ENCODE measurements around the gene LAMB1. TPM values are rescaled to one million over a fixed set of nuclear protein-coding genes. Genes with fewer than 3 reads are reported as not detected.

Gene LAMB1
- total and polyA plus RNA-seq, 2 donors from 2014 or later, result 140 to 312 TPM

- Histone ChIP-seq H3K9me3 (ENCODE audit: control insufficient read depth in 2 of 3, insufficient read depth in 1 of 3, low read length in 3 of 3) (no peaks in the 10 kb centered on the region), H3K4me1 (ENCODE audit: control insufficient read depth in 2 of 3, insufficient read depth in 2 of 3, low read depth in 1 of 3, low read length in 3 of 3) (peaks cover 7 to 14% (median 7%) of the 10 kb centered on the region in 3 donors), H3K9ac (ENCODE audit: low read length in 3 of 3) (no peak overlapping the region), H3K27me3 (ENCODE audit: control insufficient read depth, insufficient read depth, low read length) (no peaks in the 10 kb centered on the region), H3K4me3 (ENCODE audit: low read length in 3 of 3) (no peak overlapping the region), H3K36me3 (ENCODE audit: control insufficient read depth in 2 of 3, insufficient read depth in 3 of 3, low read length in 3 of 3) (no peaks in the 10 kb centered on the region), H3K27ac (ENCODE audit: low read depth in 2 of 2, low read length in 2 of 2) (no peak overlapping the region)
- FAIRE-seq (no peak), DNase-seq (no peak)
- TF ChIP-seq, protein P1, sequence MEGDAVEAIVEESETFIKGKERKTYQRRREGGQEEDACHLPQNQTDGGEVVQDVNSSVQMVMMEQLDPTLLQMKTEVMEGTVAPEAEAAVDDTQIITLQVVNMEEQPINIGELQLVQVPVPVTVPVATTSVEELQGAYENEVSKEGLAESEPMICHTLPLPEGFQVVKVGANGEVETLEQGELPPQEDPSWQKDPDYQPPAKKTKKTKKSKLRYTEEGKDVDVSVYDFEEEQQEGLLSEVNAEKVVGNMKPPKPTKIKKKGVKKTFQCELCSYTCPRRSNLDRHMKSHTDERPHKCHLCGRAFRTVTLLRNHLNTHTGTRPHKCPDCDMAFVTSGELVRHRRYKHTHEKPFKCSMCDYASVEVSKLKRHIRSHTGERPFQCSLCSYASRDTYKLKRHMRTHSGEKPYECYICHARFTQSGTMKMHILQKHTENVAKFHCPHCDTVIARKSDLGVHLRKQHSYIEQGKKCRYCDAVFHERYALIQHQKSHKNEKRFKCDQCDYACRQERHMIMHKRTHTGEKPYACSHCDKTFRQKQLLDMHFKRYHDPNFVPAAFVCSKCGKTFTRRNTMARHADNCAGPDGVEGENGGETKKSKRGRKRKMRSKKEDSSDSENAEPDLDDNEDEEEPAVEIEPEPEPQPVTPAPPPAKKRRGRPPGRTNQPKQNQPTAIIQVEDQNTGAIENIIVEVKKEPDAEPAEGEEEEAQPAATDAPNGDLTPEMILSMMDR (IDR thresholded peaks at IDR 0.05; ENCODE audit: borderline replicate concordance, extremely low read depth, insufficient read depth), result no peak
- intact Hi-C loops (cut with DNase I), result no loop called here
Observed at GRCh38 chr7:108014747-108015682, 12.1 kb upstream of the LAMB1 start.

DNA sequence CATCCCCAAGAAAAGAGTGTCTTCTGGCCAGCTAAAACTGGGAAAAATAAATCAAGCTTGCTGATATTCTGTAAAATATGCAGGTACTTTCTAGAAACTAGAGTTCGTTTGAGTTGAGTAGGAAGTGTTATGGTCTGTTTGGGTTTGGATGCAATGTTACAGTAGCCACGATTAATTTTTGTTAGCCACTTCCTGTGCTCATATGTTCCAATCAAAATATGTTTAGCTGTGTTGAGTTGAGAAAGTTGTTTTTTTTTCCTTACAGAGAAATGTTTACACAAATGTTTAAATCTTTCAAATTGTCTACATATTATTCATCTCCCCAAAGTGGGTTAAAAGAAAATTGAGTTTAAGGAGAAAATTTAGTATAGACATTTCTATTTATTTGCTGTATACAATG, 11.3 kb upstream of the LAMB1 start:
- no peak overlapping the region for H3K27ac ChIP-seq (ENCODE audit: low read depth in 2 of 2, low read length in 2 of 2)
- no peak for DNase-seq
- H3K4me1 ChIP-seq (ENCODE audit: control insufficient read depth in 2 of 3, insufficient read depth in 2 of 3, low read depth in 1 of 3, low read length in 3 of 3), result peaks cover 7 to 17% (median 7%) of the 10 kb centered on the region in 3 donors
- H3K27me3 ChIP-seq (ENCODE audit: control insufficient read depth, insufficient read depth, low read length), result no peaks in the 10 kb centered on the region
- no peak for FAIRE-seq
- H3K36me3 ChIP-seq (ENCODE audit: control insufficient read depth in 2 of 3, insufficient read depth in 3 of 3, low read length in 3 of 3), result no peaks in the 10 kb centered on the region
- TF ChIP-seq, protein P1 (IDR thresholded peaks at IDR 0.05; ENCODE audit: borderline replicate concordance, extremely low read depth, insufficient read depth), result no peak
- no peaks in the 10 kb centered on the region for H3K9me3 ChIP-seq (ENCODE audit: control insufficient read depth in 2 of 3, insufficient read depth in 1 of 3, low read length in 3 of 3)
- H3K9ac ChIP-seq (ENCODE audit: low read length in 3 of 3), result no peak overlapping the region
- intact Hi-C loops (cut with DNase I), result no loop called here
- H3K4me3 ChIP-seq (ENCODE audit: low read length in 3 of 3), result no peak overlapping the region

DNA sequence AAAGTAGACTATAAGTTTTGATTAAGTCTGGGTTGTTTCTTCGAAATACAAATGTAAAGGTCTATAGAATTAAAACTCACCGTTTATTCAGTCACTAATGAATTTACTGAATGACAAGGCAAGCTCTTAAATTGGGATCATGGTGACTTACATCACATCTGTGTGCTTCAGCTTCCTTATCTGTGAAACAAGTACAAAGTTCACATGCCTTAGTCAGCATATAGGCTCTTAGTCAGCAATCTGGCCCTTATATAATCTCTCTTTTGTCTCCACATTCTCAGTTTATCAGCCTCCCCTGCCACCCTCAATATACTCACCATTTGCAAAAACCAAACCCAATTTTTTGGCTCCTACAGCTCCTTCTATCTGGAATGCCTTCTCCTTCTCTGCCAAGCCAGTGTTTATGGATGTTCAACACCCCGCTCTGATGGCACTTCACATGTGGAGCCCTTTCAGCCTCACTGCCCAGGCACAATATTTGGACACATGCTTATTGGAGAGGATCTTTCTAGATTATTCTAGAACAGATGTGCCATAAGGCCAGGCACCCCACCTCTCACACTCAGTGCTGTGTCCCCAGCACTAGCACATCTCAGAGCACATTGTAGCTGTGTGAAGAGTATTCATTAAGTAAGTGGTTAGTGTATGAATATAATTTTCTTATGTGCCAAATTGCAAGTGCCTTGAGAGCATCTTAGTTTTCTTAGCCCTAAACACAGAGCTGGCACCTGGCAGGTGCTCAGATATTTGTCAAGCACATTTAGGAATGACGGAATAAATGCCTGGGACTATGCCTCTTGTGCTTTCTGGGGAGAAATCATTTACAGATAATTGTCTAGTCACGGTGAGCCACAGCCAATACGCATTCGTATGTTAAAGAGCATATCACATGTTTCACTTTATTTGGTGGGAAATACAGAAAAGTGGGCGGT, 9.8 kb upstream of the LAMB1 start:
- no peak for FAIRE-seq
- no peak for DNase-seq
- Histone ChIP-seq H3K4me3 (ENCODE audit: low read length in 3 of 3) (no peak overlapping the region), H3K27ac (ENCODE audit: low read depth in 2 of 2, low read length in 2 of 2) (no peak overlapping the region), H3K9me3 (ENCODE audit: control insufficient read depth in 2 of 3, insufficient read depth in 1 of 3, low read length in 3 of 3) (no peaks in the 10 kb centered on the region), H3K9ac (ENCODE audit: low read length in 3 of 3) (no peak overlapping the region), H3K4me1 (ENCODE audit: control insufficient read depth in 2 of 3, insufficient read depth in 2 of 3, low read depth in 1 of 3, low read length in 3 of 3) (peaks cover 6 to 17% (median 7%) of the 10 kb centered on the region in 3 donors), H3K36me3 (ENCODE audit: control insufficient read depth in 2 of 3, insufficient read depth in 3 of 3, low read length in 3 of 3) (no peaks in the 10 kb centered on the region), H3K27me3 (ENCODE audit: control insufficient read depth, insufficient read depth, low read length) (no peaks in the 10 kb centered on the region)
- TF ChIP-seq, protein P1 (IDR thresholded peaks at IDR 0.05; ENCODE audit: borderline replicate concordance, extremely low read depth, insufficient read depth), result no peak
- intact Hi-C loops (cut with DNase I), result no loop called here

Measured in kidney (tissue), 14 donors.